GM21526 (cell line): ENCODE measurements around the gene ZNF66.
"Not testable (repeated sequence)": the region's sequence is repeated elsewhere in the genome, so short reads cannot be mapped to it uniquely, and the experiment has no call there.

Experiments used
- ATAC-seq: cut with Tn5 transposase; IDR thresholded peaks from one replicate; pipeline ENCODE4 v1.9.1; 2021; ENCODE audit warnings: moderate library complexity; ENCODE audit not compliant: unreplicated experiment, low FRiP score

Gene ZNF66

DNA sequence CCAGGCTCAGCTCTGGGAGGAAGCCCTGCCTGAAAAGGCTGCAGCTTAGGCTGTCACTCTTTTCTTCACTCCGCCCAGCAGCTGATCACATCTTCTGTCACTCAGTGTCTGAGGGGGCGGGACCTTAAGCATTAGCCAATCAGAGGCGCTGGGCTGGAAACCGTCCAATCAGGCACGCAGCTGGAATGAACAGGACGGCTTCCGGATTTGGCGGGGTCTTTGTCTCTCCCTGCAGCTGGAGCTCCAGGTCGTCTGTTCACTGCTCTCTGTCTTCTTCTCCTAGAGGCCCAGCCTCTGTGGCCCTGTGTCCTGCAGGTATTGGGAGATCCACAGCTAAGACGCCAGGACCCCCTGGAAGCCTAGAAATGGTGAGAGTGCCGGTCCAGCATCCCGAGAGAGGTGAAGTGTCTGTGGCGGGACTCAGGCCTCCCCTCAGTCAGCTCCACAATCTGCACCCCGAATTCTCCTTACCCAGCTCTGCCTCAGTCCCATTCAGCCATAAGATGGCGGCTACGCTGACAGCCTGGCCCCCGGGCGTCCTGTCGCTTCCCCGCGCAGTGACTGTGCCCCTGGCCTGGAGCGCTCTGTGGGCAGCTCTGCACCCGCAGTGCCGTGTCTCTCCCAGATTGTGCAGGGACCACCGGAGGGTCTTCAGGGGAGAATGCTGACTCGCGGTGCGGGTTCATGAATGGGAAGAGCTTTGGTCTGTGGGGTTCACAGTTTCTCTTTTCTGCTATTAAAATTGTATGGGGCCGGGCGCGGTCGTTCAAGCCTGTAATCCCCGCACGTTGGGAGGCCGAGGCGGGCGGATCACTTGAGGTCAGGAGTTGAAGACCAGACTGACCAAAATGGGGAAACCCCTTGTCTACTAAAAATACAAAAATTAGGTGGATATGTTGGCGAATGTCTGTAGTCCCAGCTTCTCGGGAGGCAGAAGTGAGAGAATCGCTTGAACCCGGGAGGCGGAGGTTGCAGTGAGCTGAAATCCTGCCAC is at the start of gene ZNF66:
Gene ZNF66, plus strand, starts transcription at position 222 of the 994 bp plus-strand sequence. Its CDS starts 144 bp downstream, at position 366.
- peak; percentile 97 for ATAC-seq

DNA sequence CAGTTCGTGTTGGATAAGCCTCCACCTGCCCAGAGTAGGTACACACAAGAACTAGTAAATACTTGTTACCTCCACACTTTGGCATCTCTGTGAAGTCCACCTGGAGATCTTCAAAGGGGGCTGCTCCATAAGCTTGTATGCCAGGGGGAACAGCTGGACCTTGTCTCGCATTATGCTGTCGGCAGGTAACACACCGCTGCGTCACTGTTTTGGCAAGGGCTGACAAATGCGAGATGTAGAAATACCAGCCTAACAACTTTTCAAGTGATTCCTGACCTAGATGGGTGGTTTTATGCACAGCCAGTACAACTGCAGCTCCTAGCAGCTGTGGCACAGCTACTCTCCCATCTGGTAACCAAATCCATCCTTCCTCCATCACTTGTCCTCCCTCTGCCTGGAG is 25.9 kb upstream of the ZNF66 start:
- not testable (repeated sequence) for ATAC-seq

DNA sequence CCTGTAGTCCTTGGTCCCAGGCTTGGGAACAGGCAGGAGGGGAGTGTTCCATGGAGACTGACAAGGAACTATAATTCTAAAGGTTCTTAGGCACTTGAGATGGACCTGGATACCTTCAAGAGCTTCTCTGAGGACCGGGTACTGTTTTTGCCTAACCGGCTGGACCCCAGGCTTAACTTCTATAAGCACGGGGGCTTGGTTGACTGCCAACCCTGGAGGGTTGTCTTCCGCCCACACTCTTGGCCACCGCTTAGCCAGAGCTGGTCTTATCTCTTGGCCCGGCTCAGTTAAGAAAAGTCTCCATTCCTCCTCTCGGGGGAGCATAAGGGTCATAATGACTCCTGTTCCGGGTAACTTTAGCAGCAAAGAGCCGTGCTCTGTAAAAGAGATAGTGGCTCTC is 23.8 kb upstream of the ZNF66 start:
- ATAC-seq = not testable (repeated sequence)

DNA sequence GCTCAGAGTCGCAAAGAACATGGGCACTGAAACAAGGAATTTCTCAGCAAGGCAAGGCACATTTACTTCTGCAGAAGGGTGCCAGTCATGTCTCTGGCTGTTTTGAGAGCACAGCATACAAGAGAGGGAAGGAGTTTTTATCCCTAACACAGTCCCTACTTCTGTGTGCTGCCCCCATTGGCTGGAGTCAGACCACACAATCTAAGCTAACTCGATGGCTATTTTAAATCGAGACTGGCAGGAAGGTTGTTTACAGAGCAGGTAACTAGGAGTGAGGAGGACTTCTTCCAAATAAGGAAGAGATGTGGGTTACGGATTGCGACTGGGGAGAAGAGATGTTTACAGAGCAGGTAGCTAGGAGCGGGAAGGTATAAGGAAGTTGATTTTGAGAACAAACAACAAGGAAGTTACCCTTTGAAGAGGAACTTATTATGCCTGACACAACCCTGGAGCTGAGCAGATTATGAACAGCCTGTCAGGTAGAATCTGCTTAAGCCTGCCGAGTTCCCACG is 6.8 kb upstream of the ZNF66 start:
- ATAC-seq = not testable (repeated sequence)

DNA sequence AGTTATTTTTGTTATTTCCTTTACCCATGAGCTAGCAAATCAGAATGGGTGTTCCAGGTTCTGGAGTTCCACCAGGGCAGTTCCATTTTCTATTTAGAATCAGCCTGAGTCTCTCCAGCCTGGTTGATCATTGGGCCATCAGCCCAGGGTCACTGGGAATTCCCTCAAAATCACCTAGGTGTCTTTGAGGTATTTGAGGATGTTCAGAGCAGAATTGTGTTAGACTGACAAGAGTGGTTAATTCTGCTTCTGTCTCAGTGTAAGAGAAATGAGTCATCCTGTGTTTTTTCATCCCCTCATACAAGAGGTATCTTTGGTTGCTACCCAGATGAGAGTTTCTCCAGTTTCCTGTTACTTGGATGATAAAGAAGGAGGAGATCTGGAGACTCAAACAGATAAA is 11.7 kb downstream of the ZNF66 start:
- ATAC-seq = no peak

DNA sequence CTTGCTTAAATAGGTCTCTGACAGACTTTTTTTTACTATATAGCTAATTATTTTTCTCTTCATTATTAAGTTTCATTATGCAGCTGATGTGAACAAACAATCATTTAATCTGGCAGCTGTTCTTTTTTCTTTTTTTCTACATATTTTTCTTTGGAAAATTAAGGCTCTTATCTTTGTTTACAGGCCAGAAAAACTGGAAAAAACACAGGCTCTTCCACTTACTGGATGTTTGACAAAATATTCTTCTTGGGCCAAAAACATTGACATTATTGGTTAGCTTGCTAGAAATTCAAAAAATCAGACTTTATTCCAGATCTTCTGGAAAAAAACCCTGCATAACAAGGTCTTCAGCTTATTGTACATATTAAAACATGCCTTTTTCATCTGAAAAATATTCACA is 15.7 kb downstream of the ZNF66 start:
- ATAC-seq = no peak

DNA sequence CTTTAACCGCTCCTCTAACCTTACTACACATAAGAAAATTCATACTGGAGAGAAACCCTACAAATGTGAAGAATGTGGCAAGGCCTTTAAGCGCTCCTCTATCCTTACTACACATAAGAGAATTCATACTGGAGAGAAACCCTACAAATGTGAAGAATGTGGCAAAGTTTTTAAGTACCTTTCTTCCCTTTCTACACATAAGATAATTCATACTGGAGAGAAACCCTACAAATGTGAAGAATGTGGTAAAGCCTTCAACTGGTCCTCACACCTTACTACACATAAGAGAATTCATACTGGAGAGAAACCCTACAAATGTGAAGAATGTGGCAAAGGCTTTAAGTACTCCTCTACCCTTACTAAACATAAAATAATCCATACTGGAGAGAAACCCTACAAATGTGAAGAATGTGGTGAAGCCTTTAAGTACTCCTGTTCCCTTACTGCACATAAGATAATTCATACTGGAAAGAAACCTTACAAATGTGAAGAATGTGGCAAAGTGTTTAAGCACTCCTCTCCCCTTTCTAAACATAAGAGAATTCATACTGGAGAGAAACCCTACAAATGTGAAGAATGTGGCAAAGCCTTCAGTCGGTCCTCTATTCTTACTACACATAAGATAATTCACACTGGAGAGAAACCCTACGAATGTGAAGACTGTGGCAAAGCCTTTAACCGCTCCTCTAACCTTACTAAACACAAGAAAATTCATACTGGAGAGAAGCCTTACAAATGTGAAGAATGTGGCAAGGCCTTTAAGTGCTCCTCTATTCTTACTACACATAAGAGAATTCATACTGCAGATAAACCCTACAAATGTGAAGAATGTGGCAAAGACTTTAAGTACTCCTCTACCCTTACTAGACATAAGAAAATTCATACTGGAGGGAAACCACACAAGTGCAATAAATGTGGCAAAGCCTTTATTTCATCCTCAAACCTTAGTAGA is 30.5 kb downstream of the ZNF66 start:
- ATAC-seq = not testable (repeated sequence)

DNA sequence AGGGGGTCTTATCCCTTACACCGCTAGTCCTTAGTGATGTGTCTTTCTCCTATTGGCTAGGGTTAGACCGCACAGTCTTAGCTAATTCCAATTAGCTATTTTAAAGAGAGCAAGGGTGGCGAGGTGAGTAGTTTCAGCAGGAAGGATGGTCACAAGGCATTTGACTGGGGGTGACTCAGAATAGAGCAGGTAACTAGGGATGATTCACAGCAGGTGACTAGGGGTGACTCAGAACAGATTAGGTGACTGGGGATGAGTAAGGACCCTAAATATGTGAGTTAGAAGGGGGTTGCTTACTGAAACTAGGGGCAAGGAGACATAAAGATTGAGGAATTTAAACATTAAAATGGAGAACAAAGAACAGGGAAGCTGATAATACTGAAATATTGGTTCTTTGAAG is 64.3 kb downstream of the ZNF66 start:
- ATAC-seq = no peak
